ENCODE measurements around the gene SPATA17.

DNA sequence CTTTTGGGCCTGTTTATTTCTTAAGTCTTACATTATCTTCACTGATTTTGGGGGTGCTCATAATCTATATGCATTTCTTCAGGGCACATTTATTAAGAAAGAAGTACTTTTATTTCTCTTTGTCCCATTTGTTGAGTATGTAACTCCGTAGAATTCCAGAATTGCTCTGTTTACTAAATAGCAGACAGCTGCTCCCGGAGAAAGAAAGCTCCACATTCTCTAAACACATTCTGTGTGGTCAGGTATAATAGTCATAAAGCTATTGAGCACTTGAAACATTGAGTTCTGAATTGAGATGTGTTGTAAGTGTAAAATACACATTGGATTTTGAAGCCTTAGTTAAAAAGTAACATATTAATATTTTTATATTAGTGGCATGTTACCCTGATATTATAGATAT lies 206.5 kb downstream of the SPATA17 start:
- TF ChIP-seq, protein P1, sequence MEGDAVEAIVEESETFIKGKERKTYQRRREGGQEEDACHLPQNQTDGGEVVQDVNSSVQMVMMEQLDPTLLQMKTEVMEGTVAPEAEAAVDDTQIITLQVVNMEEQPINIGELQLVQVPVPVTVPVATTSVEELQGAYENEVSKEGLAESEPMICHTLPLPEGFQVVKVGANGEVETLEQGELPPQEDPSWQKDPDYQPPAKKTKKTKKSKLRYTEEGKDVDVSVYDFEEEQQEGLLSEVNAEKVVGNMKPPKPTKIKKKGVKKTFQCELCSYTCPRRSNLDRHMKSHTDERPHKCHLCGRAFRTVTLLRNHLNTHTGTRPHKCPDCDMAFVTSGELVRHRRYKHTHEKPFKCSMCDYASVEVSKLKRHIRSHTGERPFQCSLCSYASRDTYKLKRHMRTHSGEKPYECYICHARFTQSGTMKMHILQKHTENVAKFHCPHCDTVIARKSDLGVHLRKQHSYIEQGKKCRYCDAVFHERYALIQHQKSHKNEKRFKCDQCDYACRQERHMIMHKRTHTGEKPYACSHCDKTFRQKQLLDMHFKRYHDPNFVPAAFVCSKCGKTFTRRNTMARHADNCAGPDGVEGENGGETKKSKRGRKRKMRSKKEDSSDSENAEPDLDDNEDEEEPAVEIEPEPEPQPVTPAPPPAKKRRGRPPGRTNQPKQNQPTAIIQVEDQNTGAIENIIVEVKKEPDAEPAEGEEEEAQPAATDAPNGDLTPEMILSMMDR (IDR thresholded peaks at IDR 0.05) = no peak
- TF ChIP-seq POLR2A (IDR thresholded peaks at IDR 0.05) = no peak
- no peak for TF ChIP-seq EP300 (IDR thresholded peaks at IDR 0.05)
- no peak for TF ChIP-seq POLR2AphosphoS5 (IDR thresholded peaks at IDR 0.05)

All from stomach (tissue), 4 donors.